ENCODE results near the gene FYN. TPM values are rescaled to one million over a fixed set of nuclear protein-coding genes. Genes with fewer than 3 reads are reported as not detected.
A peak's percentile ranks its signal among the peaks of the same experiment; 100 is the strongest.

The FYN gene
- total and polyA plus RNA-seq, 2 of the 13 experiments (the other 11 are each of a cell fraction or from before 2014, with no cell fraction given): 15.5 to 24.6 TPM

DNA sequence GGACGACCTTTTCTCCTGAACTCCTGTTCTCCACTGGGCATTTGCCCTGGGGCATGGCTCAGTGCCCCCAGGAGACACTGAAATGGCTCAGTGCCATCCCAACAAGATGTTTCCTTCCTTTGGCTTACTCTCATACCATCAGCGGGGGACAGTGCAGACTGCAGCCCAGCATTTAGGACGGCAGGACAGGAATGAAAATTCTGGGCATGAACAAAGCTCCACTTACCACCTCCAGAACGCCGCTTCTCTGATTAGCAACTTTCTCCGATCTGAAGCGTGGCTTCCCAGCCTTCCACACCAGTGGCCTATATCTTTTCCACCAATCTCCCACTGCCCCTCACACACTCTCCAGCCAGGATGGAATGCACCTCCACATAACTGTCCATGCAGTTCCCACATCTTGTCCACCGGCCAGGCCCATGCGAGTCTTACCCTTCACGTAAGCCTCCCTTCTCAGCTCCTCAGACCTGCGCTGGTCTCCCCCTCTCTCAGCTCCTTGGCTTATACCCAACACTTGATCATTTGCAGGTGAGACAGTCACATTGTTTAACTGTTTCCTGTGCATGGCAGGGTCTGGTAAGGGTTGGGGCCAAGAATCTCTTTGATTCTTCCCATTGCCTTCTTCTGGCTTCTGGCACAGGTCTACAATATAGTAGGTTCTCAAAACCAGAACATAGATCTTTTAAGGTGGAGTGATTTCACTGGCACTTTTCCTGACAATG lies 114.5 kb downstream of the FYN start (continued):
- TF ChIP-seq UBTF (CRISPR knock-in tag; IDR thresholded peaks at IDR 0.05) (no peak), ZNF124 (CRISPR knock-in tag; IDR thresholded peaks at IDR 0.05) (no peak), ZFY (CRISPR knock-in tag; IDR thresholded peaks at IDR 0.05) (no peak), ZMAT5 (CRISPR knock-in tag; IDR thresholded peaks at IDR 0.05; ENCODE audit: borderline replicate concordance, low read depth) (no peak), ZNF33B (CRISPR knock-in tag; IDR thresholded peaks at IDR 0.05) (no peak), ZNF577 (CRISPR knock-in tag; IDR thresholded peaks at IDR 0.05; ENCODE audit: borderline replicate concordance, low read depth) (no peak), ZNF660 (CRISPR knock-in tag; IDR thresholded peaks at IDR 0.05; ENCODE audit: borderline replicate concordance, low read depth) (no peak)
- TF ChIP-seq, protein P1, sequence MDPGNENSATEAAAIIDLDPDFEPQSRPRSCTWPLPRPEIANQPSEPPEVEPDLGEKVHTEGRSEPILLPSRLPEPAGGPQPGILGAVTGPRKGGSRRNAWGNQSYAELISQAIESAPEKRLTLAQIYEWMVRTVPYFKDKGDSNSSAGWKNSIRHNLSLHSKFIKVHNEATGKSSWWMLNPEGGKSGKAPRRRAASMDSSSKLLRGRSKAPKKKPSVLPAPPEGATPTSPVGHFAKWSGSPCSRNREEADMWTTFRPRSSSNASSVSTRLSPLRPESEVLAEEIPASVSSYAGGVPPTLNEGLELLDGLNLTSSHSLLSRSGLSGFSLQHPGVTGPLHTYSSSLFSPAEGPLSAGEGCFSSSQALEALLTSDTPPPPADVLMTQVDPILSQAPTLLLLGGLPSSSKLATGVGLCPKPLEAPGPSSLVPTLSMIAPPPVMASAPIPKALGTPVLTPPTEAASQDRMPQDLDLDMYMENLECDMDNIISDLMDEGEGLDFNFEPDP (CRISPR knock-in tag; conservative IDR thresholded peaks at IDR 0.05): no peak

GRCh38 chr6:111757342-111757741 lies 115.9 kb downstream of the FYN start:
- Histone ChIP-seq H2AFZ (ENCODE audit: low read length) (no peak overlapping the region), H3K9ac (ENCODE audit: insufficient read depth, low read depth, low read length) (no peak overlapping the region)
- TF ChIP-seq ZNF605 (CRISPR knock-in tag; IDR thresholded peaks at IDR 0.05) (no peak), ZNF687 (CRISPR knock-in tag; IDR thresholded peaks at IDR 0.05) (no peak), ZNF761 (CRISPR knock-in tag; conservative IDR thresholded peaks at IDR 0.05) (no peak), ZFP82 (CRISPR knock-in tag; IDR thresholded peaks at IDR 0.05; ENCODE audit: borderline replicate concordance) (no peak), ZFP1 (CRISPR knock-in tag; IDR thresholded peaks at IDR 0.05) (no peak)
- TF ChIP-seq, protein P1 (CRISPR knock-in tag; conservative IDR thresholded peaks at IDR 0.05): no peak

More at GRCh38 chr6:111757342-111757741, 115.9 kb downstream of the FYN start:
- Histone ChIP-seq H3K27ac (ENCODE audit: extremely low read length, insufficient read depth, low read length) (no peak overlapping the region), H3K79me2 (ENCODE audit: insufficient read depth, low read length) (no peaks in the 10 kb centered on the region), H3K4me3 (replicated peaks in 1 of 3; ENCODE audit: insufficient read depth in 1 of 3, low read depth in 2 of 3, low read length in 3 of 3) (no peak overlapping the region), H3K4me1 (ENCODE audit: insufficient read depth, low read length) (no peaks in the 10 kb centered on the region), H3K27me3 (ENCODE audit: control insufficient read depth in 1 of 2, insufficient read depth in 2 of 2, low read length in 2 of 2) (no peaks in the 10 kb centered on the region), H3K36me3 (replicated peaks in 1 of 2; ENCODE audit: control insufficient read depth in 1 of 2, insufficient read depth in 2 of 2, low read length in 2 of 2) (peaks cover 0 to 2% of the 10 kb centered on the region in 2 experiments; a peak in 1 of 5 replicates), H3K4me2 (ENCODE audit: low read depth, low read length) (no peak overlapping the region), H4K20me1 (ENCODE audit: insufficient read depth, low read length) (no peaks in the 10 kb centered on the region), H3K9me3 (ENCODE audit: low read length) (no peaks in the 10 kb centered on the region)
- intact Hi-C loops (cut with micrococcal nuclease; ENCODE audit: unreplicated experiment) (no loop called here), in situ Hi-C loops (cut with HindIII; ENCODE audit: extremely low pct_ligation_motif_present, low pct_unique_long_range_greater_than_20kb) (no loop called here)
- WGBS (ENCODE audit: low lambda C conversion rate): 76% methylated on average over 1 of the region's 1 CpG
- ATAC-seq (no peak), FAIRE-seq (no peak), DNase-seq (ENCODE audit: low spot score) (no peak)
- BruUV-seq (replicated peaks): TSS peak; percentile 27
- ChIA-PET CTCF (ENCODE audit: low intra/inter-chr PET ratio, low total read pairs) (no interaction called here), POLR2A (no interaction called here)

Measured in HepG2 (cell line).